ENCODE data around the gene NUBP2.

GRCh38 chr16:1762196-1762878 lies 20.4 kb upstream of the NUBP2 start:
- no peak for TF ChIP-seq POLR2A (IDR thresholded peaks at IDR 0.05)
- no peak for TF ChIP-seq CTCF (IDR thresholded peaks at IDR 0.05)
- TF ChIP-seq POLR2AphosphoS5 (IDR thresholded peaks at IDR 0.05) = no peak
- TF ChIP-seq EP300 (IDR thresholded peaks at IDR 0.05) = no peak

All from gastroesophageal sphincter (tissue), 3 donors.